Neutrophil (primary cell): ENCODE measurements around the gene MREG.

ENCODE experiments used
- H3K27ac ChIP-seq: fragments of 200-600 bp; sonication (generic); 2 replicates; pipeline ENCODE4 v1.5.1; 2016; ENCODE audit warnings: mild to moderate bottlenecking, moderate library complexity
- H3K27me3 ChIP-seq: fragments of 200-600 bp; sonication (generic); 2 replicates; pipeline ENCODE4 v1.6.0; 2016; ENCODE audit warnings: mild to moderate bottlenecking
- H3K36me3 ChIP-seq: fragments of 200-600 bp; sonication (generic); 2 replicates; pipeline ENCODE4 v1.5.1; 2017
- H3K4me1 ChIP-seq, 2 experiments: fragments of 200-600 bp in 1 of 2; sonication (generic) in 1 of 2; 1 replicate in 1 of 2; 2 replicates in 1 of 2; pipeline versions ENCODE4 v1.5.1 to v1.6.1; 2013 to 2016; ENCODE audit warnings: low read depth in 1 of 2, low read length in 1 of 2, mild to moderate bottlenecking in 1 of 2, moderate library complexity in 1 of 2; ENCODE audit not compliant: control insufficient read depth in 1 of 2, insufficient read depth in 1 of 2
- H3K4me3 ChIP-seq, 2 experiments: fragments of 200-600 bp in 1 of 2; sonication (generic) in 1 of 2; 1 replicate in 1 of 2; 2 replicates in 1 of 2; pipeline ENCODE4 v1.5.1; 2013 to 2016; ENCODE audit warnings: low read depth in 1 of 2, low read length in 1 of 2, mild to moderate bottlenecking in 1 of 2, moderate library complexity in 1 of 2
- H3K9me3 ChIP-seq: fragments of 200-600 bp; sonication (generic); 2 replicates; pipeline ENCODE4 v1.5.1; 2016
- TF ChIP-seq, protein P1 (sequence below): fragments of 200-600 bp; sonication (generic); IDR thresholded peaks from 2 replicates; pipeline ENCODE4 v1.5.1; 2016; ENCODE audit warnings: antibody characterized with exemption

The MREG gene

DNA sequence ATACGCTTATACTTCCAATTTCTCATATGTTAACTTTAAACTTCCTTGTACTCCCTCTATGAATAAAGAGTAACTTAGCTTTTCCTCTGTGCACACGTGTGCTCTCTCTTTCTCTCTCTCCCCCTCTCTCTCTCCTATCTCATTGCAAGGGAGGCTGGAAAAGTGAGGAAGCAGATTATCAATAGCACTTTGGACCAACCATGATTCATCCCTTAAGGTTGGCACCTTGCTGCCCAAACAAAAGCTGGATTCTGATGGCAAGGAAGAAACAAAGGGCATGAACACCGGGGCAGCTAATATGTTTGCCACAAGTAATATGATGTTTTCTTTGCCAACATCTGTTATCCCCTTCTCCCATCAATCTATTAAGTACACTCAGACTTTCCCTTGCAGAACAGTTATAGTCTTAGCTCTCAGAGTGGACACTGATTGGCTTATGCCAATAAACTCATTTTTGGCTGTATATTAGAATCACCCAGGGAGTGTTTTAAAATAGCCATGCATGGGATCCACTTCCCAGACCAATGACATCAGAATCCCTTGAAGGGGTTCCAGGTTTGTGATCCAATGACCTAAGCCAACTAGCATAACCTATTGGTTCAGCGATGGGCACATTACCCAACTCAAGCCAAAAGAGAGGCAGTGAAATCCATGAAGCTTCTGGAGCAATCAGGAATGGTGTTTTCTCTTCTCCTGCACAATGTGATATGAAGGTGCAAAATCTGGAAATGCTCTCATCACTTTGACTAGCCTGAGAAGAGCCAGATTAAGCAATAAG is 60.3 kb downstream of the MREG start:
- no peak overlapping the region for H3K27ac ChIP-seq
- H3K27me3 ChIP-seq, result no peaks in the 10 kb centered on the region
- no peak overlapping the region for H3K4me3 ChIP-seq
- H3K9me3 ChIP-seq, result no peaks in the 10 kb centered on the region
- no peaks in the 10 kb centered on the region for H3K4me1 ChIP-seq
- TF ChIP-seq, protein P1, sequence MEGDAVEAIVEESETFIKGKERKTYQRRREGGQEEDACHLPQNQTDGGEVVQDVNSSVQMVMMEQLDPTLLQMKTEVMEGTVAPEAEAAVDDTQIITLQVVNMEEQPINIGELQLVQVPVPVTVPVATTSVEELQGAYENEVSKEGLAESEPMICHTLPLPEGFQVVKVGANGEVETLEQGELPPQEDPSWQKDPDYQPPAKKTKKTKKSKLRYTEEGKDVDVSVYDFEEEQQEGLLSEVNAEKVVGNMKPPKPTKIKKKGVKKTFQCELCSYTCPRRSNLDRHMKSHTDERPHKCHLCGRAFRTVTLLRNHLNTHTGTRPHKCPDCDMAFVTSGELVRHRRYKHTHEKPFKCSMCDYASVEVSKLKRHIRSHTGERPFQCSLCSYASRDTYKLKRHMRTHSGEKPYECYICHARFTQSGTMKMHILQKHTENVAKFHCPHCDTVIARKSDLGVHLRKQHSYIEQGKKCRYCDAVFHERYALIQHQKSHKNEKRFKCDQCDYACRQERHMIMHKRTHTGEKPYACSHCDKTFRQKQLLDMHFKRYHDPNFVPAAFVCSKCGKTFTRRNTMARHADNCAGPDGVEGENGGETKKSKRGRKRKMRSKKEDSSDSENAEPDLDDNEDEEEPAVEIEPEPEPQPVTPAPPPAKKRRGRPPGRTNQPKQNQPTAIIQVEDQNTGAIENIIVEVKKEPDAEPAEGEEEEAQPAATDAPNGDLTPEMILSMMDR, result no peak
- H3K36me3 ChIP-seq, result no peaks in the 10 kb centered on the region

DNA sequence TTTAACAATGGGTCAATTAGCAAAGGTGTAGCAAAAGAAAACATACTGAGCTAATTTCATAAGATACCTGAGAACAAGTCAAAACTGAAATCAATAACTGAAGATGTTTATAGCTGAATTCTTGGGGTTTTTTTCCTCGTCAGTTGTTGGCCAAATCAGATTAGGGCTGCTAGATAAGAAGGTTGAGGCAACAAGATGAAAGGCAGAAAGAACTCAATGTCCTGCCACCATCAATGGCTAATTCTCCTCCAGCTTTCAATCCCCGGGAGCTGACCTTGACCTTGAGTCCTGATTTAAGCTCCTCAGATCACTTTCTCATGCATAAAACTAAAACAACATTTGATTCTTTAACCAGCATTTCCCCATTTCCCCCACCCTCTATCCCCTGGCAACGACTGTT is 61.8 kb downstream of the MREG start:
- no peaks in the 10 kb centered on the region for H3K9me3 ChIP-seq
- TF ChIP-seq, protein P1, result no peak
- H3K36me3 ChIP-seq, result no peaks in the 10 kb centered on the region
- H3K4me1 ChIP-seq, result no peaks in the 10 kb centered on the region
- no peak overlapping the region for H3K4me3 ChIP-seq
- H3K27ac ChIP-seq, result no peak overlapping the region
- no peaks in the 10 kb centered on the region for H3K27me3 ChIP-seq

DNA sequence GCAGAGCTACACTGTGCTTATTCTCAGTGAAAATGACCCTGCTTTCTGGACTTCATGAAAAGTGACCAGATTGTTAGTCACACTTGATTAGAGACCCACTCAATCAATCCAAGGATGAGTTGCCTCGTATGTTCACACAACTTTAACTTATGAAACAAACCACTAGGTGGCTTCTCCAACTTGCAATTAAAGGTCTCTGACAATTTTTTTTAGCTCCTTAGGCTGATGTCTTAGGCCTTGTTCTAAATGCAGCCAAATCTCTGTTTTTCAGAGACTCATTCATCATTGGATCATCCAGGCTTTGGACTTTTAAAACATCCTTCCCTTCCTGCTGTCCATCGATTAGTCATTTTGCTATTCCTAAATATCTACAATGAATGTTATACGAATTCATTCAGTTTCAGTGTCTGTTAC is 63.4 kb downstream of the MREG start:
- Histone ChIP-seq H3K36me3 (peaks cover 5% of the 10 kb centered on the region), H3K9me3 (no peaks in the 10 kb centered on the region)
- TF ChIP-seq, protein P1, result no peak

DNA sequence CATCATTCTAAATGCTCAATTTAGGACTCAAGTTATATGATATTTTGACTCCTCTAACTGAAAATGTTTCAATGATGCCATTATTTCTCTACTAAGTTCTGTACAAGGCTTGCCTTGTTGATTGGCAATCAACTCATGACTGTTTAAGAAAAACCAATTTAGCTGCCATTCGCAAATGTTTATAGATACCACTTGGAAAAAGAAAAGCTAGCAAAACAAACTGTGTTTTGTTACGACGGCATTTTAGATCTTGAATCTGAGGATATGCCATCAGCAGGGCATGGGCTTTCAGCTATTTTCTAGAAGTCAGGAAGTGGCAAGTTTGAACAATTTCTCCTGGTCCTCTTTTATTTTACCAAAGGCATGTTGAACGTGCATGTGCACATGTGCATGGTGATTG is 65.3 kb downstream of the MREG start:
- H3K4me1 ChIP-seq, result no peaks in the 10 kb centered on the region

More for the DNA sequence above, 63.4 kb downstream of the MREG start:
- no peaks in the 10 kb centered on the region for H3K27me3 ChIP-seq
- H3K4me1 ChIP-seq, result no peaks in the 10 kb centered on the region
- H3K4me3 ChIP-seq, result no peak overlapping the region
- H3K27ac ChIP-seq, result no peak overlapping the region

DNA sequence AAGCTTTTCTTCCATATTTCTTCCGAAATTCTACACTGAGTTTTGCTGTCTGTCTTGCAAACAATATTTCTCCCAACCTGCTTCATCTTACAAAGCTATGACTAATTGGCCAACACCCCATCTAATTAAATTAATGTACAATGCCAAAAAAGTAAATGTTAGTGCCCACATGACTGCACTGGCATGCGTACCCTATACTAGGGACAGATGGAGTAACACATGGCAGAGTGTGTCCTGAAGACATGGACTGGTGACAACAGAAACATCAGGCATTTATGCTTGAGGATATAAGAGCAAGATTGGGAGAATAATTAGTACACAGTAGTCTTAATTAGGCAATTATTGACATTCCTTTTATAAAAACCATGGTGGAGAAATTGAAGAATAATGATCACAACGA is 66.8 kb downstream of the MREG start:
- TF ChIP-seq, protein P1, result no peak
- Histone ChIP-seq H3K27ac (no peak overlapping the region), H3K36me3 (peaks cover 18% of the 10 kb centered on the region), H3K27me3 (no peaks in the 10 kb centered on the region), H3K4me3 (no peak overlapping the region), H3K4me1 (no peaks in the 10 kb centered on the region), H3K9me3 (no peaks in the 10 kb centered on the region)

More for the DNA sequence above, 65.3 kb downstream of the MREG start:
- TF ChIP-seq, protein P1, result no peak
- H3K27ac ChIP-seq, result no peak overlapping the region
- no peaks in the 10 kb centered on the region for H3K9me3 ChIP-seq
- H3K4me3 ChIP-seq, result no peak overlapping the region
- H3K27me3 ChIP-seq, result no peaks in the 10 kb centered on the region
- H3K36me3 ChIP-seq, result peaks cover 15% of the 10 kb centered on the region
